ENCODE measurements around the gene SATB2. TPM values are rescaled to one million over a fixed set of nuclear protein-coding genes. Genes with fewer than 3 reads are reported as not detected.

The SATB2 gene
- total RNA-seq, 3 donors from 2014 or later = 2.3 to 12.2 (median 8.2) TPM

DNA sequence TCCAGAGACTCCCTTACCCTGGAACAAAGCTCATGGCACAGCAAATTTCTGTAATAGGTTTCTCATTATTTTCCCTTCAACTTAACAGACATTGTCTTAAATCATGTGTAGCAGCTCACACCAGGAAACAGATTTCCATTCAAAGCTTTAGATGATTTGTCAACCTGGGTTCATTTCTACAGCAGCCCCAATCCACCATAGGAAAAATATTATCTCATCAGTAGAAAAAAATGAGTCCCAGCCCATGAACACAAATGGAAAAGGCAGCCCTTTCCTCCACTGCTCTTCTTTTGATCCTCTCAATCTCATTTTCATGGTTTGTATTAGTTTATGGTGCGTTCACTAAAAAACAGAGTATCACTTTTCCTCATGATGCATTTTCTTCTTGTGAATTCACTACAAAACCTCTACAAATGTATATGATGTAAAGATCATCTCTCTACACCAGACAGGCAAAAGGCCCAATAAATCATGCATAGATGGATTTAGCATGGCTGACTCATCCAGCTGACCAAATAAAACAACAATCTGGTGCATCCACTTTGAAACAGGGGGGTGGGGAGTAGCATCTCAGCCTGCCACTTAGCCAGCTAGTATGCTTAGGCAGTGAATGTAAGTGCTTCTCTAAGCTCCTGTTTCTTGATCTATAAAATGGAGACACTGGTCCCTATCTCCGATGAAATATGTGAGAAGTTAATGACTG lies 78.6 kb downstream of the SATB2 start:
- Histone ChIP-seq H3K27ac (no peak overlapping the region), H3K4me1 (no peaks in the 10 kb centered on the region), H3K9me3 (no peaks in the 10 kb centered on the region), H3K27me3 (no peaks in the 10 kb centered on the region), H3K4me3 (no peak overlapping the region), H3K36me3 (no peaks in the 10 kb centered on the region)
- TF ChIP-seq POLR2A (IDR thresholded peaks at IDR 0.05) = no peak
- TF ChIP-seq, protein P1, sequence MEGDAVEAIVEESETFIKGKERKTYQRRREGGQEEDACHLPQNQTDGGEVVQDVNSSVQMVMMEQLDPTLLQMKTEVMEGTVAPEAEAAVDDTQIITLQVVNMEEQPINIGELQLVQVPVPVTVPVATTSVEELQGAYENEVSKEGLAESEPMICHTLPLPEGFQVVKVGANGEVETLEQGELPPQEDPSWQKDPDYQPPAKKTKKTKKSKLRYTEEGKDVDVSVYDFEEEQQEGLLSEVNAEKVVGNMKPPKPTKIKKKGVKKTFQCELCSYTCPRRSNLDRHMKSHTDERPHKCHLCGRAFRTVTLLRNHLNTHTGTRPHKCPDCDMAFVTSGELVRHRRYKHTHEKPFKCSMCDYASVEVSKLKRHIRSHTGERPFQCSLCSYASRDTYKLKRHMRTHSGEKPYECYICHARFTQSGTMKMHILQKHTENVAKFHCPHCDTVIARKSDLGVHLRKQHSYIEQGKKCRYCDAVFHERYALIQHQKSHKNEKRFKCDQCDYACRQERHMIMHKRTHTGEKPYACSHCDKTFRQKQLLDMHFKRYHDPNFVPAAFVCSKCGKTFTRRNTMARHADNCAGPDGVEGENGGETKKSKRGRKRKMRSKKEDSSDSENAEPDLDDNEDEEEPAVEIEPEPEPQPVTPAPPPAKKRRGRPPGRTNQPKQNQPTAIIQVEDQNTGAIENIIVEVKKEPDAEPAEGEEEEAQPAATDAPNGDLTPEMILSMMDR (IDR thresholded peaks at IDR 0.05) = no peak
- TF ChIP-seq POLR2AphosphoS5 (IDR thresholded peaks at IDR 0.05) = no peak
- no peak for DNase-seq (ENCODE audit: low spot score in 2 of 2)
- intact Hi-C loops (cut with DNase I; ENCODE audit: low total_unique reads) = no loop called here

DNA sequence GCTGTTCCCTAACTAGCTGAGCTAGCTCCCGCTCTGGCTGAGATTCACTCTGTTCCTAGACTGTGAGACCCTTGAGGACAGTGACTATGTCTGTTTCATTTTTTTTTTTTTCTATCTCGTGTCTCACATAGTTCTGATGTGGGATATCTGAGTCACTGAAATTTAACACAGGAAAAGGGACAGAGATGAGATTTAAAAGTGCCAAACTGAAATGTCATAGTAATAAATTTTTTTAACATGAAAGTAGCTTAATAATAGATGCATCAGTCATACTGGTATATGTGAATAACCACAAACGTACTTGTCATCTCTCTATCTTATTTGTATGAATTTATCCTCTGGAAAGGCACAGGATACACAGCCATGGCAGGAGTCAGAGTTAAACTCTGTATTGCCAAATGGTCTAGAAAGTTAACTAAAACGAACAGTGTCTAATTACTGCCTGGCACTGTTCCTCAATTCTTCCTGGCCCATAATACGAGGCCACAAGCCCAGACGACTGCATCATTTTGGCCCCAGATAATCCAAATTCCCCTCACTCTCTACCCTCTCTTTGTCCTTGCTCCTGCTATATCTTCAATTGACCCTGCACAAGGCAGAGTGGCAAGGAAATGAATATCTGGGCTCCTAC lies 87.5 kb downstream of the SATB2 start:
- no peaks in the 10 kb centered on the region for H3K27me3 ChIP-seq
- no peak overlapping the region for H3K4me3 ChIP-seq
- intact Hi-C loops (cut with DNase I; ENCODE audit: low total_unique reads) = no loop called here
- no peak for DNase-seq (ENCODE audit: low spot score in 2 of 2)
- no peaks in the 10 kb centered on the region for H3K36me3 ChIP-seq
- no peaks in the 10 kb centered on the region for H3K9me3 ChIP-seq
- no peak overlapping the region for H3K27ac ChIP-seq
- H3K4me1 ChIP-seq = no peaks in the 10 kb centered on the region
- TF ChIP-seq, protein P1 (IDR thresholded peaks at IDR 0.05) = no peak
- no peak for TF ChIP-seq POLR2AphosphoS5 (IDR thresholded peaks at IDR 0.05)
- TF ChIP-seq POLR2A (IDR thresholded peaks at IDR 0.05) = no peak

DNA sequence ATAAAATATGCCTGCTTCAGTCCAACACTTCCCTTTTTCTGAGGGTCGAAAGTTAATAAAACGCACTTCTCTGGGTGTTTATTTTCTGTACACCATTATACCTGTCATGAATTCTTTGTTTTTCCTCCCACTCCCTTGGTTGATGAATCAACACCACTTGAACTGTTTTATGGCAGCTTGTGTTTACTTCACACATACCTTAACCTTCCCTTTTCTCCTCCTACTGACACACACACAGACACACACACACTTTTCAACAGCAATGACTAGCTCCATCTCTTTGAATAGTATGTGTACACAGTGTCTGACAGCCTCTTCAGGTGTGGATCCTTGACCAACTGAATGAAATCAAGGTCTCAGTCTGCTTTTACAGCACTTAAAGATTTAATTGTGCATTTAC lies 91.3 kb downstream of the SATB2 start:
- DNase-seq (ENCODE audit: low spot score in 2 of 2) = no peak
- no peaks in the 10 kb centered on the region for H3K9me3 ChIP-seq
- H3K4me3 ChIP-seq = no peak overlapping the region
- no peaks in the 10 kb centered on the region for H3K4me1 ChIP-seq
- TF ChIP-seq POLR2AphosphoS5 (IDR thresholded peaks at IDR 0.05) = no peak
- TF ChIP-seq, protein P1 (IDR thresholded peaks at IDR 0.05) = no peak
- TF ChIP-seq POLR2A (IDR thresholded peaks at IDR 0.05) = no peak
- intact Hi-C loops (cut with DNase I; ENCODE audit: low total_unique reads) = no loop called here
- no peaks in the 10 kb centered on the region for H3K36me3 ChIP-seq
- no peak overlapping the region for H3K27ac ChIP-seq
- no peaks in the 10 kb centered on the region for H3K27me3 ChIP-seq

DNA sequence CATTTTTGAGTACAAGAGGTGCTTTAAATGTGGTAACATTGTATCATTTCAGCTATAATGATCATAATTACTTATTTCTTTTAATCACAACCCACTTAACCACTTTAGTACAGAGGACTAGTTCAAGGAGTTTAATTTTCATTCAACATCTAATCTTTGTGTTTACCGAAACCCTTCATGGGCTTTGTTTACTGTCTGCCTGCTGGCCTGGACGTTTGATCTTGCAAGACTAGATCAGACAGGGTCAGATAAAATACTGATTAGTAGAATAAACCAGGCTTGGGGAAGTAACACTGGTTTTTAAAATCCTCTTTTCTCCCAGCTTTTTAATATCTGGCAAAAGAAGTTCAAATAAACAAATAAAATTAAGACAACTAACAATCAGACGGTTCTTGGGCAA lies 93.6 kb downstream of the SATB2 start:
- Histone ChIP-seq H3K27me3 (no peaks in the 10 kb centered on the region), H3K27ac (no peak overlapping the region), H3K9me3 (no peaks in the 10 kb centered on the region), H3K4me1 (no peaks in the 10 kb centered on the region), H3K36me3 (no peaks in the 10 kb centered on the region), H3K4me3 (no peak overlapping the region)
- intact Hi-C loops (cut with DNase I; ENCODE audit: low total_unique reads) = no loop called here
- TF ChIP-seq POLR2AphosphoS5 (IDR thresholded peaks at IDR 0.05) = no peak
- TF ChIP-seq, protein P1 (IDR thresholded peaks at IDR 0.05) = no peak
- no peak for TF ChIP-seq POLR2A (IDR thresholded peaks at IDR 0.05)
- DNase-seq (ENCODE audit: low spot score in 2 of 2) = no peak

DNA sequence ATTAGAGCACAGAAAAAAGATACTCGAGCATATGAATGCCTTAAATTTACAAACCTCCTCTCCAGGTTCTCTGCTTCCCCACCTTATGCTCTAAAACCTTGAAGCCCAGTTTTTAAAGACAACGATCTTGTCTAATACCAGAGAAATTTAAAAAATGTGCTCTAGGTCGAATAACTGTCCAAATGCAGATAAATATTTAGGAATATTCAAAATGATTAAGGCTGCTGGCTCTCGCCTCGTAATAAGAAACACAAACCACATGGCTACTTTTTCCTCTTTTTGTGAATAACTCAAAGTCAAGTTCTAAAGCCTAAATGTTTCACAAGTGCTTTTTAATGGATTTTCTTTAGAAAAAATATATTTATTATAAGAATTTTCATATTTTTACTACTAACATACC lies 101.3 kb downstream of the SATB2 start:
- no peak overlapping the region for H3K4me3 ChIP-seq
- H3K4me1 ChIP-seq = no peaks in the 10 kb centered on the region
- H3K27ac ChIP-seq = no peak overlapping the region
- H3K9me3 ChIP-seq = no peaks in the 10 kb centered on the region
- TF ChIP-seq, protein P1 (IDR thresholded peaks at IDR 0.05) = no peak
- TF ChIP-seq POLR2A (IDR thresholded peaks at IDR 0.05) (no peak), POLR2AphosphoS5 (IDR thresholded peaks at IDR 0.05) (no peak)
- DNase-seq (ENCODE audit: low spot score in 2 of 2) = no peak
- no peaks in the 10 kb centered on the region for H3K27me3 ChIP-seq
- intact Hi-C loops (cut with DNase I; ENCODE audit: low total_unique reads) = no loop called here
- H3K36me3 ChIP-seq = no peaks in the 10 kb centered on the region

Measured in breast epithelium (tissue), 4 donors.